ENCODE data around the gene FBXO42. TPM values are rescaled to one million over a fixed set of nuclear protein-coding genes. Genes with fewer than 3 reads are reported as not detected.

FBXO42 gene
- total RNA-seq, 2 experiments from 2014 or later: 14.3 to 14.9 TPM

DNA sequence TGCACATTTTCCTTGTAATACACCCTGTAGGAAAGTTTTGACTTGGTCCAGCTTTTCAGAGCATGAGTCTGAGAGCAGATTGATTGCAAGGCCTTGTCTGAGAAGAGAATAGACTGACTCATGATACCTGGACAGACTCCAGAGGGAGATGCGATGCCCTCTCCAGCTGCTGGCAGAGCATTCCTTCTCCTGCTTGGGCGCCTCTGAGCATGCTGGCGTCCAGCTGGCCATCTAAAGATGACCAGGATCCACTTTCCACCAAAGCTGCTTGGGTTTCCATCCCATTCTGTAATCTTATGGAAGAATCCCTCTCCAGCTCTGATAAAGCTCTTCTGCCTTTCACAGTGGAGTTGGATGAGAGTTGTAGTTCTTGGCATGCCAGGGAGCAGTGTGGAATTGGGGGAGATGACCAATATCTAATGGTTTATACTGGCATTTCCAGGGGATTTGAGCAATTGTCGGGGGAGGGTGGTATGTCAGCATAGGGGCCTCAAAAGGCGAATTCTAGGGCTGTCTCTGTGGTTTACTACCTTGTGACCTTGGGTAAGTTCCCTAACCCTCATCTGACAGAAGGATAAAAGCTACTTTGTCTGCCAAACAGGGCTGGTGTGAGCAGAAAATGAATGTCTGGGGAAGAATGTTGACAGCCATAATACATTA is 34.3 kb upstream of the FBXO42 start:
- peak overlapping the region; percentile 82 for H3K27ac Mint-ChIP-seq
- peak; percentile 60 for ATAC-seq (ENCODE audit: poor library complexity)
- ChIA-PET POLR2A (interaction anchor here (0.7 to 4.4 kb wide), 4 partner anchors 19 to 54 kb away, joined by 3 to 24 read pairs (median 4); partner anchors contain the start of genes FBXO42, NECAP2 and SZRD1), CTCF (interaction anchor here (0.6 to 0.9 kb wide), 2 partner anchors 12 to 234 kb away, joined by 3 read pairs; no protein-coding TSS in a partner anchor)
- TF ChIP-seq, protein P1, sequence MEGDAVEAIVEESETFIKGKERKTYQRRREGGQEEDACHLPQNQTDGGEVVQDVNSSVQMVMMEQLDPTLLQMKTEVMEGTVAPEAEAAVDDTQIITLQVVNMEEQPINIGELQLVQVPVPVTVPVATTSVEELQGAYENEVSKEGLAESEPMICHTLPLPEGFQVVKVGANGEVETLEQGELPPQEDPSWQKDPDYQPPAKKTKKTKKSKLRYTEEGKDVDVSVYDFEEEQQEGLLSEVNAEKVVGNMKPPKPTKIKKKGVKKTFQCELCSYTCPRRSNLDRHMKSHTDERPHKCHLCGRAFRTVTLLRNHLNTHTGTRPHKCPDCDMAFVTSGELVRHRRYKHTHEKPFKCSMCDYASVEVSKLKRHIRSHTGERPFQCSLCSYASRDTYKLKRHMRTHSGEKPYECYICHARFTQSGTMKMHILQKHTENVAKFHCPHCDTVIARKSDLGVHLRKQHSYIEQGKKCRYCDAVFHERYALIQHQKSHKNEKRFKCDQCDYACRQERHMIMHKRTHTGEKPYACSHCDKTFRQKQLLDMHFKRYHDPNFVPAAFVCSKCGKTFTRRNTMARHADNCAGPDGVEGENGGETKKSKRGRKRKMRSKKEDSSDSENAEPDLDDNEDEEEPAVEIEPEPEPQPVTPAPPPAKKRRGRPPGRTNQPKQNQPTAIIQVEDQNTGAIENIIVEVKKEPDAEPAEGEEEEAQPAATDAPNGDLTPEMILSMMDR (IDR thresholded peaks at IDR 0.05): no peak
- H3K27me3 ChIP-seq (ENCODE audit: control insufficient read depth in 1 of 2, insufficient read depth in 2 of 2, low read length in 2 of 2): no peaks in the 10 kb centered on the region
- H3K4me3 ChIP-seq (ENCODE audit: low read length): peak overlapping the region; percentile 35
- intact Hi-C loops (cut with DNase I, micrococcal nuclease): no loop called here
- H3K9me3 ChIP-seq (ENCODE audit: control insufficient read depth in 1 of 2, insufficient read depth in 1 of 2, low read length in 2 of 2): no peaks in the 10 kb centered on the region
- peaks cover 68% of the 10 kb centered on the region for H3K4me1 Mint-ChIP-seq (ENCODE audit: low read depth)
- peak in 2 of 14 experiments; percentile 35 to 39 for DNase-seq
- H3K27ac ChIP-seq (ENCODE audit: low read depth in 1 of 2, low read length in 2 of 2): peak overlapping the region; percentile 28 to 48
- H3K4me3 Mint-ChIP-seq: peak overlapping the region; percentile 54
- H3K27me3 Mint-ChIP-seq: no peaks in the 10 kb centered on the region
- peaks cover 33% of the 10 kb centered on the region for H3K36me3 Mint-ChIP-seq (ENCODE audit: low read depth)
- peaks cover 83% of the 10 kb centered on the region for H3K4me1 ChIP-seq (ENCODE audit: insufficient read depth, low read length)
- H3K36me3 ChIP-seq (ENCODE audit: insufficient read depth, low read length): peaks cover 15% of the 10 kb centered on the region
- no peaks in the 10 kb centered on the region for H3K9me3 Mint-ChIP-seq

- intact Hi-C loops (cut with DNase I, micrococcal nuclease): no loop called here
- H3K36me3 ChIP-seq (ENCODE audit: insufficient read depth, low read length): peaks cover 10% of the 10 kb centered on the region
- no peaks in the 10 kb centered on the region for H3K9me3 ChIP-seq (ENCODE audit: control insufficient read depth in 1 of 2, insufficient read depth in 1 of 2, low read length in 2 of 2)
- H3K4me3 ChIP-seq (ENCODE audit: low read length): no peak overlapping the region
- Mint-ChIP-seq H3K27me3 (no peaks in the 10 kb centered on the region), H3K36me3 (ENCODE audit: low read depth) (peaks cover 27% of the 10 kb centered on the region), H3K27ac (peak overlapping the region; percentile 82), H3K4me3 (peak overlapping the region; percentile 54), H3K9me3 (no peaks in the 10 kb centered on the region), H3K4me1 (ENCODE audit: low read depth) (peaks cover 63% of the 10 kb centered on the region)
- DNase-seq (no peak), ATAC-seq (ENCODE audit: poor library complexity) (no peak)
- peak overlapping the region in 1 of 2 donors; percentile 48 for H3K27ac ChIP-seq (ENCODE audit: low read depth in 1 of 2, low read length in 2 of 2)
- ChIA-PET POLR2A (interaction anchor here (1.3 to 4.4 kb wide), 2 partner anchors 18 to 55 kb away, joined by 3 to 24 read pairs; partner anchors contain the start of genes NECAP2 and SZRD1), CTCF (no interaction called here)
- no peaks in the 10 kb centered on the region for H3K27me3 ChIP-seq (ENCODE audit: control insufficient read depth in 1 of 2, insufficient read depth in 2 of 2, low read length in 2 of 2)
- peaks cover 78% of the 10 kb centered on the region for H3K4me1 ChIP-seq (ENCODE audit: insufficient read depth, low read length)
- TF ChIP-seq, protein P1 (IDR thresholded peaks at IDR 0.05): no peak
These were observed 33.6 kb upstream of the FBXO42 start for GRCh38 chr1:16385659-16386453.

- H3K36me3 Mint-ChIP-seq (ENCODE audit: low read depth): peaks cover 22% of the 10 kb centered on the region
- peak overlapping the region; percentile 16 for H3K4me3 Mint-ChIP-seq
- Histone ChIP-seq H3K4me3 (ENCODE audit: low read length) (no peak overlapping the region), H3K36me3 (ENCODE audit: insufficient read depth, low read length) (peaks cover 10% of the 10 kb centered on the region), H3K9me3 (ENCODE audit: control insufficient read depth in 1 of 2, insufficient read depth in 1 of 2, low read length in 2 of 2) (no peaks in the 10 kb centered on the region), H3K4me1 (ENCODE audit: insufficient read depth, low read length) (peaks cover 73% of the 10 kb centered on the region), H3K27ac (ENCODE audit: low read depth in 1 of 2, low read length in 2 of 2) (no peak overlapping the region), H3K27me3 (ENCODE audit: control insufficient read depth in 1 of 2, insufficient read depth in 2 of 2, low read length in 2 of 2) (no peaks in the 10 kb centered on the region)
- no peaks in the 10 kb centered on the region for H3K27me3 Mint-ChIP-seq
- H3K4me1 Mint-ChIP-seq (ENCODE audit: low read depth): peaks cover 62% of the 10 kb centered on the region
- intact Hi-C loops (cut with DNase I, micrococcal nuclease): no loop called here
- no peaks in the 10 kb centered on the region for H3K9me3 Mint-ChIP-seq
- ATAC-seq (ENCODE audit: poor library complexity): no peak
- ChIA-PET POLR2A (no interaction called here), CTCF (no interaction called here)
- no peak for DNase-seq
- H3K27ac Mint-ChIP-seq: peak overlapping the region; percentile 60
- TF ChIP-seq, protein P1 (IDR thresholded peaks at IDR 0.05): no peak
These were observed 31.6 kb upstream of the FBXO42 start for GRCh38 chr1:16383888-16384287.

Data from CD4-positive, alpha-beta T cell (primary cell).